ENCODE data around the gene IDS. TPM values are rescaled to one million over a fixed set of nuclear protein-coding genes. Genes with fewer than 3 reads are reported as not detected.

Gene IDS
- total RNA-seq, 1 donor from 2014 or later: 113 TPM

GRCh38 chrX:149497626-149498025 lies 7.5 kb downstream of the IDS start:
- H3K27me3 ChIP-seq: no peaks in the 10 kb centered on the region
- no peaks in the 10 kb centered on the region for H3K4me1 ChIP-seq
- TF ChIP-seq, protein P1, sequence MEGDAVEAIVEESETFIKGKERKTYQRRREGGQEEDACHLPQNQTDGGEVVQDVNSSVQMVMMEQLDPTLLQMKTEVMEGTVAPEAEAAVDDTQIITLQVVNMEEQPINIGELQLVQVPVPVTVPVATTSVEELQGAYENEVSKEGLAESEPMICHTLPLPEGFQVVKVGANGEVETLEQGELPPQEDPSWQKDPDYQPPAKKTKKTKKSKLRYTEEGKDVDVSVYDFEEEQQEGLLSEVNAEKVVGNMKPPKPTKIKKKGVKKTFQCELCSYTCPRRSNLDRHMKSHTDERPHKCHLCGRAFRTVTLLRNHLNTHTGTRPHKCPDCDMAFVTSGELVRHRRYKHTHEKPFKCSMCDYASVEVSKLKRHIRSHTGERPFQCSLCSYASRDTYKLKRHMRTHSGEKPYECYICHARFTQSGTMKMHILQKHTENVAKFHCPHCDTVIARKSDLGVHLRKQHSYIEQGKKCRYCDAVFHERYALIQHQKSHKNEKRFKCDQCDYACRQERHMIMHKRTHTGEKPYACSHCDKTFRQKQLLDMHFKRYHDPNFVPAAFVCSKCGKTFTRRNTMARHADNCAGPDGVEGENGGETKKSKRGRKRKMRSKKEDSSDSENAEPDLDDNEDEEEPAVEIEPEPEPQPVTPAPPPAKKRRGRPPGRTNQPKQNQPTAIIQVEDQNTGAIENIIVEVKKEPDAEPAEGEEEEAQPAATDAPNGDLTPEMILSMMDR (IDR thresholded peaks at IDR 0.05): no peak
- no peaks in the 10 kb centered on the region for H3K9me3 ChIP-seq
- intact Hi-C loops (cut with DNase I): no loop called here
- H3K36me3 ChIP-seq: peaks cover 79% of the 10 kb centered on the region
- no peak overlapping the region for H3K4me3 ChIP-seq
- DNase-seq (no peak), ATAC-seq (no peak)
- no peak overlapping the region for H3K27ac ChIP-seq

DNA sequence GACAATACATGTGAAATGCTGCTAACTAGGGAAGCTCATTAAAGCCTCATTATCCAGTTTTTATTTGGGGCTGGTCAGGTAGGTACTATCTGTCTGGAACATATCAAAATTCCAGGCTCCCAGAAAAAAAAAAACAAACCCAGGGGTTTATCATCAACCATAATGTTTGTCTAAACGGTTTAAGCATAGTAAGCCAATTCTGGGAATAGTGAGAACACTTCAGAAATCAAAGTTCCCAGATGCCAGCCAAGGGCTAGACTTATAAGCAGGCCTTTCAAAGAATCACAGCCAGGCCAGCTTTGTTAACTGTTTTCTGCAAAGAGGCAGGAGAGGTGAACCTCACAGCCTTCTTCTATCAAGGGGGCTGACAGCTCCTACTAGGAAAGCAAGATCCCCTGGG lies 8.1 kb downstream of the IDS start:
- TF ChIP-seq, protein P1 (IDR thresholded peaks at IDR 0.05): no peak

GRCh38 chrX:149495573-149496071 lies 9.5 kb downstream of the IDS start:
- H3K27ac ChIP-seq: no peak overlapping the region
- no peak for DNase-seq
- H3K9me3 ChIP-seq: no peaks in the 10 kb centered on the region
- no peaks in the 10 kb centered on the region for H3K4me1 ChIP-seq
- no peaks in the 10 kb centered on the region for H3K27me3 ChIP-seq
- no peak overlapping the region for H3K4me3 ChIP-seq
- TF ChIP-seq, protein P1 (IDR thresholded peaks at IDR 0.05): no peak
- ATAC-seq: peak; percentile 73
- intact Hi-C loops (cut with DNase I): no loop called here
- H3K36me3 ChIP-seq: peaks cover 73% of the 10 kb centered on the region

More for the DNA sequence above, 8.1 kb downstream of the IDS start:
- ATAC-seq (no peak), DNase-seq (no peak)
- H3K4me1 ChIP-seq: no peaks in the 10 kb centered on the region
- no peaks in the 10 kb centered on the region for H3K27me3 ChIP-seq
- no peak overlapping the region for H3K4me3 ChIP-seq
- H3K36me3 ChIP-seq: peaks cover 79% of the 10 kb centered on the region
- H3K27ac ChIP-seq: no peak overlapping the region
- intact Hi-C loops (cut with DNase I): no loop called here
- no peaks in the 10 kb centered on the region for H3K9me3 ChIP-seq

- TF ChIP-seq, protein P1 (IDR thresholded peaks at IDR 0.05): no peak
- DNase-seq: no peak
- Histone ChIP-seq H3K9me3 (no peaks in the 10 kb centered on the region), H3K27ac (no peak overlapping the region), H3K4me3 (no peak overlapping the region), H3K36me3 (peaks cover 73% of the 10 kb centered on the region), H3K4me1 (no peaks in the 10 kb centered on the region), H3K27me3 (no peaks in the 10 kb centered on the region)
- intact Hi-C loops (cut with DNase I): no loop called here
- ATAC-seq: peak; percentile 75
Observed at GRCh38 chrX:149494844-149495565, 10.1 kb downstream of the IDS start.

- DNase-seq (no peak), ATAC-seq (peak; percentile 69)
- intact Hi-C loops (cut with DNase I): no loop called here
- TF ChIP-seq, protein P1 (IDR thresholded peaks at IDR 0.05): no peak
- H3K36me3 ChIP-seq: peaks cover 73% of the 10 kb centered on the region
- H3K4me1 ChIP-seq: no peaks in the 10 kb centered on the region
- no peaks in the 10 kb centered on the region for H3K9me3 ChIP-seq
- no peak overlapping the region for H3K4me3 ChIP-seq
- H3K27me3 ChIP-seq: no peaks in the 10 kb centered on the region
- no peak overlapping the region for H3K27ac ChIP-seq
Observed at GRCh38 chrX:149493567-149494562, 11.2 kb downstream of the IDS start.

All from upper lobe of right lung (tissue), 1 donor.